Panc1 (cell line): ENCODE results near the gene FCN3. TPM values are rescaled to one million over a fixed set of nuclear protein-coding genes. Genes with fewer than 3 reads are reported as not detected.
A peak's percentile ranks its signal among the peaks of the same experiment; 100 is the strongest.

ENCODE experiments used
- ATAC-seq: fragments of 200-7000 bp; cut with Tn5 transposase; 2 replicates; pipeline ENCODE4 v1.9.1; 2020; ENCODE audit warnings: mild to moderate bottlenecking, moderate library complexity
- BruUV-seq: library from RNA; stranded (reverse); fragments of 400-500 nt; replicated peaks from 2 replicates; lab custom pipeline; 2021; lab: Mats Ljungman, UMichigan
- CTCF ChIA-PET: fragments of 300-600 bp; sonication (Branson Sonifier 250); formaldehyde crosslinking; loops from one replicate; lab custom pipeline; 2022; ENCODE audit warnings: antibody characterized with exemption; lab: Charles Lee
- POLR2A ChIA-PET: fragments of 300-600 bp; sonication (Branson Sonifier 250); formaldehyde crosslinking; loops from one replicate; lab custom pipeline; 2022; ENCODE audit warnings: antibody characterized with exemption; lab: Charles Lee
- DNase-seq: peaks from one replicate; pipeline ENCODE4 v3.0.0-alpha.2; 2010; ENCODE audit warnings: low read depth, low spot score
- H3K27ac ChIP-seq: 2 replicates; pipeline ENCODE4 v1.5.1; 2011; ENCODE audit warnings: mild to moderate bottlenecking, low read length, inconsistent platforms
- H3K27me3 ChIP-seq: fragments of 200-500 bp; sonication (Bioruptor generic); 2 replicates; pipeline ENCODE4 v1.6.0; 2014; ENCODE audit warnings: low read length, inconsistent platforms; ENCODE audit not compliant: control insufficient read depth, insufficient read depth
- H3K36me3 ChIP-seq: fragments of 200-500 bp; sonication (Bioruptor generic); 2 replicates; pipeline ENCODE4 v1.5.1; 2014; ENCODE audit warnings: inconsistent platforms, mild to moderate bottlenecking, low read length, moderate library complexity; ENCODE audit not compliant: control insufficient read depth, insufficient read depth
- H3K4me1 ChIP-seq: 2 replicates; pipeline ENCODE4 v1.5.1; 2011; ENCODE audit warnings: inconsistent platforms, mild to moderate bottlenecking, low read length, moderate library complexity; ENCODE audit not compliant: control insufficient read depth, insufficient read depth
- H3K4me3 ChIP-seq, 2 experiments: 2 replicates each; pipeline ENCODE4 v1.5.1; 2011 to 2012; ENCODE audit warnings: low read depth in 2 of 2, low read length in 2 of 2, mild to moderate bottlenecking in 2 of 2, inconsistent platforms in 1 of 2, moderate library complexity in 1 of 2
- H3K9me3 ChIP-seq: fragments of 200-500 bp; sonication (Bioruptor generic); 2 replicates; pipeline ENCODE4 v1.5.1; 2014; ENCODE audit warnings: low read depth, mild to moderate bottlenecking, inconsistent platforms, low read length, moderate library complexity; ENCODE audit not compliant: control insufficient read depth, insufficient read depth
- POLR2AphosphoS5 ChIP-seq: IDR thresholded peaks from 2 replicates; pipeline ENCODE4 v1.6.1; 2012; ENCODE audit warnings: mild to moderate bottlenecking, low read depth, low read length, moderate library complexity
- SIN3A ChIP-seq: IDR thresholded peaks from 2 replicates; pipeline ENCODE4 v1.6.1; 2012; ENCODE audit warnings: low read depth, mild to moderate bottlenecking, low read length, moderate library complexity, borderline replicate concordance; ENCODE audit not compliant: insufficient read depth
- TCF7L2 ChIP-seq: IDR thresholded peaks from 2 replicates; pipeline ENCODE4 v1.6.1; 2011; ENCODE audit warnings: mild to moderate bottlenecking, low read depth, low read length, inconsistent platforms
- in situ Hi-C: cut with HindIII; loops from 2 replicates; pipeline ENCODE4 v1.10.0; 2016; ENCODE audit warnings: low sequenced_read_pairs, low pct_unique_long_range_greater_than_20kb
- intact Hi-C: fragments of 100-400 bp; cut with micrococcal nuclease; formaldehyde crosslinking; loops from one replicate; pipeline ENCODE4 v1.10.0; 2022; ENCODE audit not compliant: unreplicated experiment
- total RNA-seq: library from RNA; stranded (reverse); gene quantifications from one replicate; pipeline ENCODE4 v1.2.1, GENCODE V29; 2021; ENCODE audit not compliant: unreplicated experiment
- TF ChIP-seq, protein P1 (sequence below), 2 experiments: IDR thresholded peaks; 2 replicates each; pipeline ENCODE4 v1.6.1; 2011 to 2012; ENCODE audit warnings: low read depth in 2 of 2, control low read depth in 1 of 2, low read length in 1 of 2, mild to moderate bottlenecking in 1 of 2, moderate library complexity in 1 of 2; ENCODE audit not compliant: insufficient read depth in 1 of 2
- TF ChIP-seq, protein P2 (sequence below): fragments of 450-650 bp; IDR thresholded peaks from 2 replicates; pipeline ENCODE4 v1.5.1; 2017; ENCODE audit warnings: mild to moderate bottlenecking

Gene FCN3
- total RNA-seq, 1 experiment from 2014 or later: not detected

DNA sequence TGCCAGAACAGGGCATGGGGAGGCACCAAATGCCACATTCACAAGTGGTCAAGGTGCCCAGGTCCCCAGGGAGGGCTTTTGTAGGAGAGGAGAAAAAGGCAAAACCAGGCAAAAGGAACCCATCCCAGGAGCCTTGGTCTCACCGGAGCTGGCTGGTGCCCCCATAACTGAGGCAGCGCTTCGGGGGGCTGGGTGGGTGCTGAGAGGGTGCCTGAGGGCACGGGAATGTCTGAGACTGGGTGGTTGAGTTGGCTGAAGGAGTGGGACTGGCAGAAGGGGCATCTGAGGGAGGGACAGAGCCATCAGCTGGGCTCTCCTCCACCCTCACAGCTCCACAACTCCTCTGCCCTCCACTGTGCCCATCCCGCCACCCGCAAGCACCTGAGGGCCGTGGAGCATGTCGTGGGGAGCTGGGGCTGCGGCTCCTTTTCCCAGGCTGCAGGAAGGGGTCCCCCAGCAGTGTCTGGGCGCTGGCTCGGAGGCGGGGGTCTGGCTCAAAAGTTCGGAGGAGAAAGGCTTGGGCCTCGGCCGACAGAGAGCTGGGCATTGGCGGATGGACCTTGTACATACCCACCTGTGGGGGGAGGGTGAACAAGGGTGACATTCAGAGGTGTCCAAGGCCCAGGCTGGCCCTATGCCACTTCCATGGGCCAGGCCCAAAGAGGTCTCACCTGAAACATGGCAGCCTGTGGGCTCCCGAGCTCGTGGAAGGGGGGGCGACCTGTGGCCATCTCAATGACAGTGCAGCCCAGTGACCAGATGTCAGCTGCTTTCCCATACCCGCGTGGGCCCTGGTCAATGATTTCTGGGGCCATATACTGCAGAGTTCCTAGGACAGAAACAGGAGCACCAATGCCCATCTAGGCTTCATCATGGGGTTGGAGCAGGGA is 16.3 kb downstream of the FCN3 start:
- H3K36me3 ChIP-seq: no peaks in the 10 kb centered on the region; the same call in 1 of the 2 replicates
- peak; percentile 6; the same call in 1 of the 2 replicates for ATAC-seq
- ChIA-PET CTCF (interaction anchor here (0.5 to 2.2 kb wide), 6 partner anchors 8 to 194 kb away, joined by 3 to 11 read pairs (median 5); partner anchors contain the start of gene MAP3K6), POLR2A (no interaction called here)
- H3K27ac ChIP-seq: no peak overlapping the region
- H3K9me3 ChIP-seq: no peaks in the 10 kb centered on the region
- no peak overlapping the region for H3K4me3 ChIP-seq
- intact Hi-C loops (no loop called here), in situ Hi-C loops (no loop called here)
- no TSS peak for BruUV-seq
- no peak for TF ChIP-seq POLR2AphosphoS5
- TF ChIP-seq, protein P1, sequence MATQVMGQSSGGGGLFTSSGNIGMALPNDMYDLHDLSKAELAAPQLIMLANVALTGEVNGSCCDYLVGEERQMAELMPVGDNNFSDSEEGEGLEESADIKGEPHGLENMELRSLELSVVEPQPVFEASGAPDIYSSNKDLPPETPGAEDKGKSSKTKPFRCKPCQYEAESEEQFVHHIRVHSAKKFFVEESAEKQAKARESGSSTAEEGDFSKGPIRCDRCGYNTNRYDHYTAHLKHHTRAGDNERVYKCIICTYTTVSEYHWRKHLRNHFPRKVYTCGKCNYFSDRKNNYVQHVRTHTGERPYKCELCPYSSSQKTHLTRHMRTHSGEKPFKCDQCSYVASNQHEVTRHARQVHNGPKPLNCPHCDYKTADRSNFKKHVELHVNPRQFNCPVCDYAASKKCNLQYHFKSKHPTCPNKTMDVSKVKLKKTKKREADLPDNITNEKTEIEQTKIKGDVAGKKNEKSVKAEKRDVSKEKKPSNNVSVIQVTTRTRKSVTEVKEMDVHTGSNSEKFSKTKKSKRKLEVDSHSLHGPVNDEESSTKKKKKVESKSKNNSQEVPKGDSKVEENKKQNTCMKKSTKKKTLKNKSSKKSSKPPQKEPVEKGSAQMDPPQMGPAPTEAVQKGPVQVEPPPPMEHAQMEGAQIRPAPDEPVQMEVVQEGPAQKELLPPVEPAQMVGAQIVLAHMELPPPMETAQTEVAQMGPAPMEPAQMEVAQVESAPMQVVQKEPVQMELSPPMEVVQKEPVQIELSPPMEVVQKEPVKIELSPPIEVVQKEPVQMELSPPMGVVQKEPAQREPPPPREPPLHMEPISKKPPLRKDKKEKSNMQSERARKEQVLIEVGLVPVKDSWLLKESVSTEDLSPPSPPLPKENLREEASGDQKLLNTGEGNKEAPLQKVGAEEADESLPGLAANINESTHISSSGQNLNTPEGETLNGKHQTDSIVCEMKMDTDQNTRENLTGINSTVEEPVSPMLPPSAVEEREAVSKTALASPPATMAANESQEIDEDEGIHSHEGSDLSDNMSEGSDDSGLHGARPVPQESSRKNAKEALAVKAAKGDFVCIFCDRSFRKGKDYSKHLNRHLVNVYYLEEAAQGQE (IDR thresholded peaks at IDR 0.05; ENCODE audit: insufficient read depth in 1 of 2, low read depth in 2 of 2, low read length in 1 of 2): no peak
- TF ChIP-seq TCF7L2: no peak
- TF ChIP-seq SIN3A: no peak
- TF ChIP-seq, protein P2, sequence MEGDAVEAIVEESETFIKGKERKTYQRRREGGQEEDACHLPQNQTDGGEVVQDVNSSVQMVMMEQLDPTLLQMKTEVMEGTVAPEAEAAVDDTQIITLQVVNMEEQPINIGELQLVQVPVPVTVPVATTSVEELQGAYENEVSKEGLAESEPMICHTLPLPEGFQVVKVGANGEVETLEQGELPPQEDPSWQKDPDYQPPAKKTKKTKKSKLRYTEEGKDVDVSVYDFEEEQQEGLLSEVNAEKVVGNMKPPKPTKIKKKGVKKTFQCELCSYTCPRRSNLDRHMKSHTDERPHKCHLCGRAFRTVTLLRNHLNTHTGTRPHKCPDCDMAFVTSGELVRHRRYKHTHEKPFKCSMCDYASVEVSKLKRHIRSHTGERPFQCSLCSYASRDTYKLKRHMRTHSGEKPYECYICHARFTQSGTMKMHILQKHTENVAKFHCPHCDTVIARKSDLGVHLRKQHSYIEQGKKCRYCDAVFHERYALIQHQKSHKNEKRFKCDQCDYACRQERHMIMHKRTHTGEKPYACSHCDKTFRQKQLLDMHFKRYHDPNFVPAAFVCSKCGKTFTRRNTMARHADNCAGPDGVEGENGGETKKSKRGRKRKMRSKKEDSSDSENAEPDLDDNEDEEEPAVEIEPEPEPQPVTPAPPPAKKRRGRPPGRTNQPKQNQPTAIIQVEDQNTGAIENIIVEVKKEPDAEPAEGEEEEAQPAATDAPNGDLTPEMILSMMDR: no peak
- DNase-seq: no peak
- no peaks in the 10 kb centered on the region for H3K27me3 ChIP-seq
- H3K4me1 ChIP-seq: no peaks in the 10 kb centered on the region

DNA sequence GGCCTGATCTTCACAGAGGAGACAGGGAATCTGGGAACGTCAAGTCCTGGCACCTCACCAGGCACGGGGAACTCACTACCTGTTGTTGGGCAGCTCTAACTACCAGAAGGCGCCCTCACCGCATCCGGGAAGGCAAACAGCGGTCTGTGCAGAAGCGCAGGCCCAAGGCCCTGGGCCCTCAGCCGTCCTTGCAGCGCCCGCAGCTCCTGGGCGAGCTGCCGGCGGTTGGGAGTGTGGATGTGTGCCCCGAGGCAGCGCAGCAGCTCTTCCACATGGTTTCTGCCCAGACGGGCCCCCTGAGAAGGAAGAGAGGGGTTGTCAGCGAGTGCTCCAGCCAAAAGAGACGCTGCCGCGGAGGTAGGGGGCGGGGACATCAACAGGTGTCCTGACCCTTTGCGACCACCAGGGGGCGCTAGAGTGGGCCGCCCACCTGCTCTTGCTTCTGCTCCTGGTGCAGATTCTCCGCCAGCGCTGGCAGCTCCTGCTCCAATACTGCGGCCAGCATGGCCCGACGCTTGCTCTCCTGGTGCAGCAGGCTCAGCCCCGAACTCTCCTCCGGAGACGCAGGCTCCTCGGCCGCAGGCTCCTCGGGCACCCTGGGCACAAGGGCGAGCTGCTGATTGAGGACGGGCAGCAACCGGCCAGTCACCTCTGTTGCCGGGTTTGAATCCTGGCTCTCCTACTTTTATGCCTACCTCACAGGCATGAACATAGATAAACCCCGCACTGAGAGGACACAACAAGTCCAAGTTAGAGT is 17.2 kb downstream of the FCN3 start:
- peak; percentile 83 for ATAC-seq
- H3K36me3 ChIP-seq: no peaks in the 10 kb centered on the region; the same call in 1 of the 2 replicates
- ChIA-PET POLR2A (no interaction called here), CTCF (interaction anchor here (0.5 to 2.2 kb wide), 6 partner anchors 9 to 411 kb away, joined by 3 to 12 read pairs (median 6); partner anchors contain the start of gene MAP3K6)
- H3K4me1 ChIP-seq: no peaks in the 10 kb centered on the region
- intact Hi-C loops (no loop called here), in situ Hi-C loops (no loop called here)
- no peaks in the 10 kb centered on the region for H3K9me3 ChIP-seq
- no peak overlapping the region for H3K27ac ChIP-seq
- H3K27me3 ChIP-seq: no peaks in the 10 kb centered on the region
- TF ChIP-seq, protein P2: peak; percentile 97
- TF ChIP-seq, protein P1 (IDR thresholded peaks at IDR 0.05; ENCODE audit: insufficient read depth in 1 of 2, low read depth in 2 of 2, low read length in 1 of 2): 0 out of 4 replicates have a peak, but pooled peaks of 1 of the 2 experiments have one; percentile 12
- TF ChIP-seq SIN3A: no peak
- no peak for TF ChIP-seq POLR2AphosphoS5
- TF ChIP-seq TCF7L2: no peak
- no peak overlapping the region for H3K4me3 ChIP-seq
- no peak for DNase-seq
- BruUV-seq: no TSS peak
